Activated CD4-positive, alpha-beta T cell treated with anti-CD3 and anti-CD28 coated beads, Interleukin-2, amount 50 U/mL, for 24 hours (primary cell): ENCODE measurements around the gene RAB3B.

Source experiments
- DNase-seq, 2 donors: peaks; one replicate each; pipeline ENCODE4 v3.0.0-alpha.2; 2020; ENCODE audit warnings: low read depth in 1 of 2, low spot score in 1 of 2

RAB3B gene

GRCh38 chr1:51957618-51958017, 32.9 kb downstream of the RAB3B start:
- DNase-seq = no peak

- no peak for DNase-seq
Measured at GRCh38 chr1:51956528-51957509, 33.7 kb downstream of the RAB3B start.

- no peak for DNase-seq
Measured at GRCh38 chr1:51955797-51956527, 34.5 kb downstream of the RAB3B start.

- no peak for DNase-seq
Measured at GRCh38 chr1:51954783-51955182, 35.7 kb downstream of the RAB3B start.

- DNase-seq = no peak
Measured at GRCh38 chr1:51953079-51953478, 37.4 kb downstream of the RAB3B start.

GRCh38 chr1:51952638-51953037, 37.9 kb downstream of the RAB3B start:
- DNase-seq = no peak

GRCh38 chr1:51950701-51951100, 39.8 kb downstream of the RAB3B start:
- no peak for DNase-seq

GRCh38 chr1:51949014-51949702, 41.3 kb downstream of the RAB3B start:
- no peak for DNase-seq

GRCh38 chr1:51948491-51948915, 42.0 kb downstream of the RAB3B start:
- DNase-seq = no peak

- DNase-seq = no peak
Measured at GRCh38 chr1:51946300-51946699, 44.2 kb downstream of the RAB3B start.

- DNase-seq = no peak
Measured at GRCh38 chr1:51945591-51945990, 44.9 kb downstream of the RAB3B start.

GRCh38 chr1:51942281-51942680, 48.2 kb downstream of the RAB3B start:
- DNase-seq = no peak

GRCh38 chr1:51941528-51941927, 49.0 kb downstream of the RAB3B start:
- no peak for DNase-seq

- DNase-seq = no peak
Measured at GRCh38 chr1:51937112-51937511, 53.4 kb downstream of the RAB3B start.

- no peak for DNase-seq
Measured at GRCh38 chr1:51936531-51936930, 54.0 kb downstream of the RAB3B start.

- no peak for DNase-seq
Measured at GRCh38 chr1:51933344-51933743, 57.2 kb downstream of the RAB3B start.

- DNase-seq = no peak
Measured at GRCh38 chr1:51930329-51930728, 60.2 kb downstream of the RAB3B start.

GRCh38 chr1:51928896-51929295, 61.6 kb downstream of the RAB3B start:
- DNase-seq = no peak

GRCh38 chr1:51927029-51927428, 63.5 kb downstream of the RAB3B start:
- no peak for DNase-seq

GRCh38 chr1:51926171-51926812, 64.2 kb downstream of the RAB3B start:
- no peak for DNase-seq

- no peak for DNase-seq
Measured at GRCh38 chr1:51924455-51924854, 66.0 kb downstream of the RAB3B start.
